ENCODE data around the gene MICOS13.

GRCh38 chr19:5697890-5698634, 17.7 kb upstream of the MICOS13 start:
- TF ChIP-seq, protein P1, sequence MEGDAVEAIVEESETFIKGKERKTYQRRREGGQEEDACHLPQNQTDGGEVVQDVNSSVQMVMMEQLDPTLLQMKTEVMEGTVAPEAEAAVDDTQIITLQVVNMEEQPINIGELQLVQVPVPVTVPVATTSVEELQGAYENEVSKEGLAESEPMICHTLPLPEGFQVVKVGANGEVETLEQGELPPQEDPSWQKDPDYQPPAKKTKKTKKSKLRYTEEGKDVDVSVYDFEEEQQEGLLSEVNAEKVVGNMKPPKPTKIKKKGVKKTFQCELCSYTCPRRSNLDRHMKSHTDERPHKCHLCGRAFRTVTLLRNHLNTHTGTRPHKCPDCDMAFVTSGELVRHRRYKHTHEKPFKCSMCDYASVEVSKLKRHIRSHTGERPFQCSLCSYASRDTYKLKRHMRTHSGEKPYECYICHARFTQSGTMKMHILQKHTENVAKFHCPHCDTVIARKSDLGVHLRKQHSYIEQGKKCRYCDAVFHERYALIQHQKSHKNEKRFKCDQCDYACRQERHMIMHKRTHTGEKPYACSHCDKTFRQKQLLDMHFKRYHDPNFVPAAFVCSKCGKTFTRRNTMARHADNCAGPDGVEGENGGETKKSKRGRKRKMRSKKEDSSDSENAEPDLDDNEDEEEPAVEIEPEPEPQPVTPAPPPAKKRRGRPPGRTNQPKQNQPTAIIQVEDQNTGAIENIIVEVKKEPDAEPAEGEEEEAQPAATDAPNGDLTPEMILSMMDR (conservative IDR thresholded peaks at IDR 0.05 in 1 of 2, IDR thresholded peaks at IDR 0.05 in 1 of 2; ENCODE audit: extremely low read depth in 1 of 2, insufficient read depth in 1 of 2, low read depth in 1 of 2, low read length in 2 of 2): no peak
- TF ChIP-seq EZH2 (IDR thresholded peaks at IDR 0.05; ENCODE audit: borderline replicate concordance, low read length): no peak
